Measurements from ENCODE around the gene PDK4.
"Not testable (repeated sequence)": the region's sequence is repeated elsewhere in the genome, so short reads cannot be mapped to it uniquely, and the experiment has no call there.

DNA sequence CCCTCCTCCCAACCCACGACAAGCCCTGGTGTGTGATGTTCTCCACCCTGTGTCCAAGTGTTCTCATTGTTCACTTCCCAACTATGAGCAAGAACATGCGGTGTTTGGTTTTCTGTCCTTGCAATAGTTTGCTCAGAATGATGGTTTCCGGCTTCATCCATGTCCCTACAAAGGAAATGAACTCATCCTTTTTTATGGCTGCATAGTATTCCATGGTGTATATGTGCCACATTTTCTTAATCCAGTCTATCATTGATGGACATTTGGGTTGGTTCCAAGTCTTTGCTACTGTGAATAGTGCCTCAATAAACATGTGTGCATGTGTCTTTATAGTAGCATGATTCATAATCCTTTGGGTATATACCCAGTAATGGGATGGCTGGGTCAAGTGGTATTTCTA, 8.5 kb upstream of the PDK4 start:
- TF ChIP-seq, protein P1, sequence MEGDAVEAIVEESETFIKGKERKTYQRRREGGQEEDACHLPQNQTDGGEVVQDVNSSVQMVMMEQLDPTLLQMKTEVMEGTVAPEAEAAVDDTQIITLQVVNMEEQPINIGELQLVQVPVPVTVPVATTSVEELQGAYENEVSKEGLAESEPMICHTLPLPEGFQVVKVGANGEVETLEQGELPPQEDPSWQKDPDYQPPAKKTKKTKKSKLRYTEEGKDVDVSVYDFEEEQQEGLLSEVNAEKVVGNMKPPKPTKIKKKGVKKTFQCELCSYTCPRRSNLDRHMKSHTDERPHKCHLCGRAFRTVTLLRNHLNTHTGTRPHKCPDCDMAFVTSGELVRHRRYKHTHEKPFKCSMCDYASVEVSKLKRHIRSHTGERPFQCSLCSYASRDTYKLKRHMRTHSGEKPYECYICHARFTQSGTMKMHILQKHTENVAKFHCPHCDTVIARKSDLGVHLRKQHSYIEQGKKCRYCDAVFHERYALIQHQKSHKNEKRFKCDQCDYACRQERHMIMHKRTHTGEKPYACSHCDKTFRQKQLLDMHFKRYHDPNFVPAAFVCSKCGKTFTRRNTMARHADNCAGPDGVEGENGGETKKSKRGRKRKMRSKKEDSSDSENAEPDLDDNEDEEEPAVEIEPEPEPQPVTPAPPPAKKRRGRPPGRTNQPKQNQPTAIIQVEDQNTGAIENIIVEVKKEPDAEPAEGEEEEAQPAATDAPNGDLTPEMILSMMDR (IDR thresholded peaks at IDR 0.05) = not testable (repeated sequence)
- TF ChIP-seq EP300 (IDR thresholded peaks at IDR 0.05; ENCODE audit: low read depth); POLR2A (IDR thresholded peaks at IDR 0.05); POLR2AphosphoS5 (IDR thresholded peaks at IDR 0.05): not testable (repeated sequence)

All from transverse colon (tissue), 4 donors.